ENCODE results near the gene SLC7A6OS.

SLC7A6OS gene

DNA sequence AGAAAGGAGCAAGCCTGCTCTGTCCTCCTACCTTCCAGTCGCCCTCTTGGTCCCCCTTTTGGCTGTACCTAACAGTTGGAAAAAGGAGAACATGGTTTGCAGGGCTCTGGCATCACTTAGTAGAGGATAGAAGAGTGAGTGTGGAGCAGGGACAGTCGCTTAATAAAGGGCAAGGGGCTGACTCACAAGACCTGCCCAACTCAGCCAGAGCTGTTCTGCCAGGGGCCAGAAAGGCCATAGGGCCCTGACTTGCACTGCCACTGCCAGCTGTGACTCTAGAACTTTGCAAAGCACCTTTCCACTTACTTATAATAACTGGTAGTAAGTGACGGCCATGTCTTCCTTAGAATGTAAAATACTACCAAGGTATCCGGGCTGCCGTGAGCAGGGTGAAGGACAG is 13.6 kb upstream of the SLC7A6OS start:
- no peaks in the 10 kb centered on the region for H3K36me3 ChIP-seq (replicated peaks; ENCODE audit: insufficient read depth, low read length)
- H3K79me2 ChIP-seq (ENCODE audit: low read length), result peaks cover 12% of the 10 kb centered on the region
- H3K27ac ChIP-seq (ENCODE audit: low read length), result no peak overlapping the region
- H3K27me3 ChIP-seq (replicated peaks; ENCODE audit: insufficient read depth, low read length), result no peaks in the 10 kb centered on the region
- no peaks in the 10 kb centered on the region for H4K20me1 ChIP-seq (ENCODE audit: insufficient read depth, low read length)
- no peak overlapping the region for H2AFZ ChIP-seq (ENCODE audit: low read length)
- no peak for DNase-seq
- TF ChIP-seq, protein P1, sequence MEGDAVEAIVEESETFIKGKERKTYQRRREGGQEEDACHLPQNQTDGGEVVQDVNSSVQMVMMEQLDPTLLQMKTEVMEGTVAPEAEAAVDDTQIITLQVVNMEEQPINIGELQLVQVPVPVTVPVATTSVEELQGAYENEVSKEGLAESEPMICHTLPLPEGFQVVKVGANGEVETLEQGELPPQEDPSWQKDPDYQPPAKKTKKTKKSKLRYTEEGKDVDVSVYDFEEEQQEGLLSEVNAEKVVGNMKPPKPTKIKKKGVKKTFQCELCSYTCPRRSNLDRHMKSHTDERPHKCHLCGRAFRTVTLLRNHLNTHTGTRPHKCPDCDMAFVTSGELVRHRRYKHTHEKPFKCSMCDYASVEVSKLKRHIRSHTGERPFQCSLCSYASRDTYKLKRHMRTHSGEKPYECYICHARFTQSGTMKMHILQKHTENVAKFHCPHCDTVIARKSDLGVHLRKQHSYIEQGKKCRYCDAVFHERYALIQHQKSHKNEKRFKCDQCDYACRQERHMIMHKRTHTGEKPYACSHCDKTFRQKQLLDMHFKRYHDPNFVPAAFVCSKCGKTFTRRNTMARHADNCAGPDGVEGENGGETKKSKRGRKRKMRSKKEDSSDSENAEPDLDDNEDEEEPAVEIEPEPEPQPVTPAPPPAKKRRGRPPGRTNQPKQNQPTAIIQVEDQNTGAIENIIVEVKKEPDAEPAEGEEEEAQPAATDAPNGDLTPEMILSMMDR (IDR thresholded peaks at IDR 0.05; ENCODE audit: low read length), result no peak
- TF ChIP-seq EZH2phosphoT487 (IDR thresholded peaks at IDR 0.05; ENCODE audit: low read length), result no peak
- no peak for TF ChIP-seq EZH2 (optimal IDR thresholded peaks at IDR 0.05; ENCODE audit: low read depth, low read length)
- no peak overlapping the region for H3K4me3 ChIP-seq (ENCODE audit: low read length)
- H3K4me2 ChIP-seq (ENCODE audit: low read depth, low read length), result no peak overlapping the region
- H3K9me2 ChIP-seq (replicated peaks; ENCODE audit: insufficient read depth, low read length), result no peaks in the 10 kb centered on the region
- no peak overlapping the region for H3K9ac ChIP-seq (ENCODE audit: low read length)
- H3F3A ChIP-seq (ENCODE audit: insufficient read depth, low read length), result peaks cover 27% of the 10 kb centered on the region
- H3K4me1 ChIP-seq (ENCODE audit: low read length), result peaks cover 22% of the 10 kb centered on the region
- no peaks in the 10 kb centered on the region for H3K9me3 ChIP-seq (replicated peaks; ENCODE audit: insufficient read depth, low read length)

DNA sequence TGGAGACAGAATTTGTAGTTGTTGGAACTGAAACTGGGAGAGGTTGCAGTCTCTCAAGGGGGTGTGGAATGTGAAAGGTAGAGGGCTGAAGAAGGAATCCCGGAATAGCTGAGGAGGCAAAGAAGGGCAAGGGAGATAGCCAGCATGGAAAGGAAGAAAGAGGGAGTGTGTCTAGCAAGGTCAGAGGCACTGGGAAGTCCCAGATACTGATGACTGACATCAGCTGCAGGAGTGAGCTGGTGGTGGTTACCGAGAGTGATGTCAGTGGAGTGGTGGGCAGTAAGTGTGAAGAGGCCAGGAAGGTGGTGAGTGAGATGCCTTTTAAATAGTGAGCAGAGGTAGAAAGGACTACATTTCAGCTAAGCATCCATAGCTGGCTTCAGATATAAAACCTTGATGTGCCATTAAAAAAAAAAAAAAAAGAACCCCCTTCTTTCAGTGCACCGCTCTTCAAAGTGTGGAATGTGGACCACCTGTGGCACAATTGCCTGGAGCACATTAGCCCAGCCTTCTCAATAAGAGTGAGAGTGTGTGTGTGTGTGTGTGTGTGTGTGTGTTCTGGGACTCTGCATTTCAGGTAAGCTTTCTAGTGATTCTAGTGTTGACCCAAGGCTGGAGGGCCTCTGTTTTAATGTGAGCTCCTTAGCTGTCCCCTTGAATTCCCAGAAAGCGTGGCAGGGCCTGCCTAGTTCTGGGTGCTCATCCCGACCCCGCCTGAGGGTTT is 8.6 kb upstream of the SLC7A6OS start:
- no peak overlapping the region for H3K4me2 ChIP-seq (ENCODE audit: low read depth, low read length)
- H3K79me2 ChIP-seq (ENCODE audit: low read length), result peaks cover 34% of the 10 kb centered on the region
- H3K36me3 ChIP-seq (replicated peaks; ENCODE audit: insufficient read depth, low read length), result peaks cover 3% of the 10 kb centered on the region; the same call in 1 of the 2 replicates
- no peaks in the 10 kb centered on the region for H3K27me3 ChIP-seq (replicated peaks; ENCODE audit: insufficient read depth, low read length)
- no peaks in the 10 kb centered on the region for H4K20me1 ChIP-seq (ENCODE audit: insufficient read depth, low read length)
- H3K27ac ChIP-seq (ENCODE audit: low read length), result no peak overlapping the region
- no peak for DNase-seq
- H3K9me3 ChIP-seq (replicated peaks; ENCODE audit: insufficient read depth, low read length), result no peaks in the 10 kb centered on the region
- H3K4me1 ChIP-seq (ENCODE audit: low read length), result no peaks in the 10 kb centered on the region
- no peaks in the 10 kb centered on the region for H3F3A ChIP-seq (ENCODE audit: insufficient read depth, low read length)
- no peaks in the 10 kb centered on the region for H3K9me2 ChIP-seq (replicated peaks; ENCODE audit: insufficient read depth, low read length)
- no peak overlapping the region for H3K9ac ChIP-seq (ENCODE audit: low read length)
- H2AFZ ChIP-seq (ENCODE audit: low read length), result no peak overlapping the region
- H3K4me3 ChIP-seq (ENCODE audit: low read length), result no peak overlapping the region
- TF ChIP-seq EZH2phosphoT487 (IDR thresholded peaks at IDR 0.05; ENCODE audit: low read length) (no peak), EZH2 (optimal IDR thresholded peaks at IDR 0.05; ENCODE audit: low read depth, low read length) (no peak)
- TF ChIP-seq, protein P1 (IDR thresholded peaks at IDR 0.05; ENCODE audit: low read length), result no peak

DNA sequence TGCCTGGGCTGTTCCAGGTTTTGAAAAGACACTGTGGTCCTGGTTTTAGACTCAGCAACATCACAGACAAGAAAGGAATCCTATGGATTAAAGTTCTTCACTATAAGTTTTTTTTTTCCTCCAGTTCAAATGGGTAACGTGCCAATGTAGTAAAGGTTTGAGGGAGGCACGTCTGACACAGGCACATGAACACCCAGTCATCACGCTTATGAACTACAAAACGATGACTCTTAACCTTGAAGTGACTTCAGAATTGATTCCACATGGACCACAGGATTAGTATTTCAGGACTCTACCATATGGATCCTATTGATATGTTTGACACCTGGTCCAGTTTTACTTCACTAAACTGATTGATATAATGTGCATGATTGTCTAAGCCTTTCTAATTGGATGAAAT is 2.4 kb upstream of the SLC7A6OS start:
- Histone ChIP-seq H3K4me3 (ENCODE audit: low read length) (no peak overlapping the region), H3K27me3 (replicated peaks; ENCODE audit: insufficient read depth, low read length) (no peaks in the 10 kb centered on the region), H3K27ac (ENCODE audit: low read length) (no peak overlapping the region), H3K4me2 (ENCODE audit: low read depth, low read length) (no peak overlapping the region), H4K20me1 (ENCODE audit: insufficient read depth, low read length) (no peaks in the 10 kb centered on the region), H3K79me2 (ENCODE audit: low read length) (peaks cover 74% of the 10 kb centered on the region), H3K36me3 (replicated peaks; ENCODE audit: insufficient read depth, low read length) (peaks cover 3% of the 10 kb centered on the region), H3F3A (ENCODE audit: insufficient read depth, low read length) (peaks cover 18% of the 10 kb centered on the region), H3K9ac (ENCODE audit: low read length) (no peak overlapping the region), H2AFZ (ENCODE audit: low read length) (no peak overlapping the region), H3K9me3 (replicated peaks; ENCODE audit: insufficient read depth, low read length) (no peaks in the 10 kb centered on the region), H3K9me2 (replicated peaks; ENCODE audit: insufficient read depth, low read length) (no peaks in the 10 kb centered on the region), H3K4me1 (ENCODE audit: low read length) (peaks cover 15% of the 10 kb centered on the region)
- no peak for DNase-seq
- TF ChIP-seq, protein P1 (IDR thresholded peaks at IDR 0.05; ENCODE audit: low read length), result no peak
- no peak for TF ChIP-seq EZH2phosphoT487 (IDR thresholded peaks at IDR 0.05; ENCODE audit: low read length)
- TF ChIP-seq EZH2 (optimal IDR thresholded peaks at IDR 0.05; ENCODE audit: low read depth, low read length), result no peak

Measured in MM.1S (cell line).